Bone marrow (tissue), 2 donors: ENCODE data around the gene PACSIN3.

Source experiments
- DNase-seq, 2 donors: peaks; one replicate each; lab custom pipeline; 2025; lab: John Stamatoyannopoulos, UW

The PACSIN3 gene

DNA sequence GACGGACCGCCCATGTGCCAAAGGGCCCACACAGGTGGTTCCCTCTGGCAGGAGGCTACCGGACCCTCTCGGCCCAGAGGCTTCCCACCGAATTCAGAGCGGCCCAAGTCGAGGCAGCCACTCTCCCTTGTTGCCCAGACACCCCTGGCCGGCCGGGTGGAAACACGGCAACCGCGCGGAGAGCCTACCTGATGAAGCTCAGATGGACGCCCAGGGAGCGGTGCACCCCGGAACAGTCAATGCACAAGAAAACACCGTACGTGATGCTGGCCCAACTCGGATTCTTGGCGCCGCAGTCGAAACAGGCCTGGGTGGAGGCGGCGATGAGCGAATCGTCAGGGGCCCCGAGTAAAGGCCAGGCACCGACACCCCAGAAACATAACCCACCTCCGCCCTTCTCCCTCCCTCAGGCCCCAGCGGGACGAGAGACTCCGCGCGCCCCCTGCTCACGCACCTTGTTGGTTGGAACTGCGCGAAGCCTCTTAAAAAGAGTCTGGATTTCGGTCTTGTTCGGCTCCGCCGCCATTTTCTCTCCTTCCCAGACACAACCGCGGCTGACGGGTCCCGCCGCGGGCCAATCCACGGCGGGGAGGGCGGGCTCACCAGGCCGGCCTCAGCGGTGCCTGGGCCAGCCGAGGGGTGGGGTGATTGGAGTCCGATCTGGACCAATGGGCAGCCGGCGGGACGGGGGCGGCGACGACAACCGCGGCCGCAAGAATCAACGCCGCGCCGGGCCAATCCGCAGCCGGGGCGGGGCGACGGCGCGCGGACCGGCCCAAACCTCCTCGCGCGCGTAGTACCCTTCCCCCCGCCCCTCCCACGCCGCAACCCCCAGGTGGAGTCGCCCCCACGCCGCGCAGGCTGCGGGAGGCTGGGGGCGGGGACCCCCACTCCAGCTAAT, 9.7 kb downstream of the PACSIN3 start, which contains the start of gene ARFGAP2:
TSS of gene ARFGAP2 (minus strand) at position 552 of the 901 bp plus-strand sequence. CDS start at position 526, 26 bp downstream.
- peak; percentile 83 to 94 for DNase-seq

GRCh38 chr11:47175746-47176327, 10.4 kb downstream of the PACSIN3 start:
- no peak for DNase-seq

DNA sequence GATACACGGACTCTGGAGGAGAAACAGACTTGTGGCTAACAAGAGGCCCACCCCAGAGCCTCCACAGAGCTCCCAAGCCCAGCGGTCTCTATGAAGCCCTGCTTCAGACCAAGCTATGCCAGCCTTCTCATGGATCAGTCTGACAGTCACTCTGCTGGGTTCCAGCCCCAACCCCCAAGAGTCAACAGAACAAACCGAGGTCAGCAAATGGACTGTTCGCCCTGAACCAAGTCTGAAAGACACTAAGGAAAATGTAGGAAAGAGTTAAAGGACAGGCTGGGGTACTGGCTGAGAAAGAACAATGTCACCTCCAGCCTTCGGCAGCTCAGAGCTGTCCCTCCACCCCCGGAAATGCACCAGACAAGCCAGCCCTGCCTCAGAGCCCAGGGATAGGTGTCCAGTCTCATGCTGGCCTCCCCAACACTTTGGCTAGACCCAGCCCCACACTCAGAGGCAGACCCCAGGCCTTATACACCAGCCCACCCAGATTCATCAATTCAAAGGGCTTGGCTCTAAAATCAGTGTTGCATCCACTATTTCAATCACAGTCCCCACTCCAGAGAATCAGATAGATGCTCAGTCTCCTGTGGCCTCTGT, 13.4 kb downstream of the PACSIN3 start:
- DNase-seq = no peak

- no peak for DNase-seq
Measured at GRCh38 chr11:47171856-47172255, 14.4 kb downstream of the PACSIN3 start.

DNA sequence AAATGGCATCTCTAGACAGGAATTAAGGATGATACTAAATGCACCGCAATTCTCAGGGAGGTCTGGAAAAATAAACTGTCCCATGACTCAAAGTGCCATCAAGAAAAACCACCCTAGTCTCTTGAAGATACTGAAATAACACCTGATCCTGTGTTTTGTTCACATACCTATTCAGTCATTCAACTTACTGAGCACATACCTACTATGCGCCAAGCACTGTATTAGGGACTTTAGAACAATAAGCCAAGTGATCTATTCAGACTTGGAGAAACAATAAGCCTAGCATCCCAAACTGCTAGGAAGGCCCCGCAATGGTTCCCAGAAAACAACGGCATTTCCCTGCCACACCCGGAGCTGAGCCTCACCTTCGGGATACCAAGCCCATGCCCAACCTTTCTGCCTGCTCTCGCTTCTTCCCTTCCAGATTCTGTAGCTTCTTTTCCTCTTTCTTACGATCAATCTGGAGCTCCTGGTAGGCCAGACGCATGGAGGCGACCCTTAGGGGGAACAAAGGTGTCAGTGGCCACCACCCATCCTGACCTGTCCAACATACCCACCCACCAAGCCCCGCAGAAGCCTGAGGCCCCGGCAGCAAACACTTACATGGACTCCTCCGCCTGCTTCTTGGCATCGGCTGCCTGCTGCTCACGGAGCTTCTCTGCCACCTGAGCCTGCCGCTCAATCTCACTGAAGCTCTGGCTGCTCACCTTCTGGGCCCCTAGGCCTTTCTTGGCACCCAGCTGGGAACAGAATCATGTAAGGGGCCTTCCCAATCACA, 15.0 kb downstream of the PACSIN3 start:
- no peak for DNase-seq

DNA sequence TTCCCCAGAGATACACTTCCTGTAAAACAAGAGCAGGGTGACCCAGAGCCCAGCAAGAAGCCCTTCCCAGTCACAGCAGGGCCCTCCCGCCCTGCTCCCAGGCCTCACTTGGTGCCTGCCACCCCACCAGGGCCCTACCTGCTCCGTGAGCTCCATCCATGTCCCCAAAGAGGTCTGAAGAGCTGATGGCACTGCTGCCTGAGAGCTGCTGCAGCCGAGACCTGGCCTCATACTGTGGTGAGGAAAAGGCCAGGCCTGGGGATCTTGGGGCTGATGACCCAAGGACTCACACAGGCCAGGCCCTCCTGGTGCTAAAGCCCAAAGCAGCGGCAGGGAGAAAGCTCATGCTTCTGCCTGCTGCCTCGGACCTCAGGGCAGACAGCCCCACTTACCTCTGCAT, 19.9 kb downstream of the PACSIN3 start:
- no peak for DNase-seq

DNA sequence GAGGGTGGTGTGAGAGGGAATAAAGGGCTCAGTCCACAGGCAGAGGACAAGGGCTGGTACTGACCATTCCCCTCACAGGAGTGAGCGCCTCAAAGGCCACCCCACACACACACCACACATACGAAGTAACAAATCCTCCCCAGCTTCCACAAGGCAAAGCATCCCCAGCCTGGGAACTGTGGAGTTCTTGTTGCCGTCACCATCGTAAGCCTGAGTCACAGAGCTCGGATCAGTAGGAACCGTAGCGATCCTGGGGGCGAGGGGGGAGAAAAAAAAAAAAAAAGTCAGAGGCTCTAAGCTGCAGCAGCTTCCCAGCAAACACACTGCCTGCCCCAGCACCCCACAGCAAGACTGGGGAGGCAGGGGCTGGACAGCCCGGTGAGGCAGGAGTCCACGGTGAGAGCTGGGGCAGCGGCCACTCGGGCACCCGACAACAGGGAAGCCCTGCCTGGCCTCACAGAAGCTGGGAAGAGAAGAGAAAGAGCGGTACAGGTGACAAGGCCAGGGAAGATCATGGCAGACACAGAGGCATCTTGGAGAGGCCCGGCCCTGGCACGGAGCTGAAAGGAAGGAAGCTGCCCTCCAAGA, 20.9 kb downstream of the PACSIN3 start:
- DNase-seq = no peak

GRCh38 chr11:47164321-47164720, 21.9 kb downstream of the PACSIN3 start:
- DNase-seq = no peak

DNA sequence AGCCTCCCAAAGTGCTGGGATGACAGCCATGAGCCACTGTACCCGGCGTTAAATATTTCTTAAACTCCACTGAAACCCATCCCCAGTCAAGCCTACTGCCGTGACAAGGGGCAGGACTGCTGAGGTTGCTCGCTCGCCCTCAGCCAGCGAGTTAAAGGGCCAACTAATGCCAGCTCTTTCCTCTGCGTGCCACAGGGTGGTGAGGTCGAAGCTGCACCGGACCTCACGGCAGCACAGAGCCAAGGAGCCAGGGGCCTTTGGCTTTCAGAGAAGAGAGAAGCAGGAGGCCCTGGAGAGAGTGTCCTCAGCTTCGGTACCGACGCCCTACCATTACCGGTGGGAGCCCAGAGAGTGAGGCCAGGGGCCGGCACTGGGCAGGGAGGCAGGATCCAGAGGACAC, 22.3 kb downstream of the PACSIN3 start:
- no peak for DNase-seq

DNA sequence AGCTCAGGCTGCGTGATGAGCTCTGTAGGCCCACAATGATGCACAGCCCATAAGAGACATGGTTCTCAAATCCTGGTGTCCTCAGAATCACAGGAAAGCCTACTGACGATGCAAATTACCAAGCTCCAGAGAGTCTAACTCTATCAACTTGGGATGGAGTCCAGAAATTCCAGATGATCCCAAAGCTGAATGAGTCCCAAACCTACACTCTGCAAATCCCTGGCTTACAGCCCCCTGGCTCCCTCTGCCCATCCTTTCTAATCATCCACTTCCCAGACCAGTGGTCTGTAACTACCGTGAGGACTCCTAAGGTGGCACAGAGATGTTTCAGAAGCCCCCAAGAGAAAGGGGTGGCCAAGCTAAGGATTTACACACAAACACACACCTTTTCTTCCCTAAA, 23.0 kb downstream of the PACSIN3 start:
- DNase-seq = no peak

DNA sequence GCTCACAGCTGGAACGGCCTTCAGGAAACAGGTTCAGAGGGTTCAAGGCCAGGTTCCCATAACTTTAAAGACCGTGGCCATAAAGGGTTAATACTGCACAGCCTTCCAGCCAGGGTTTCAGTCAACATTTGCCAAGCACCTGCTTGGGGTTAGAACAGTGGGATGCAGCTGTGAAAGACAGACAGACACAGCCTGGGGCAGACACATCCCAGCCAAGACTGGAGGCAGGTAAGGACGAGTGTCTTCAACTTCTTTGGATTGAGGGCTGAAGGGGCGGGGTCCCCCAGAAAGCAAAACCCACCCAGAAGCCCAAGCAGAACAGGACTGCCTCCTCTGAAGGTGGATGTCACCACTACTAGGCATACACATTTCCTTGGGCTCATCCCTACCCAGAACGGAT, 23.8 kb downstream of the PACSIN3 start:
- no peak for DNase-seq

GRCh38 chr11:47161890-47162289, 24.3 kb downstream of the PACSIN3 start:
- DNase-seq = no peak

DNA sequence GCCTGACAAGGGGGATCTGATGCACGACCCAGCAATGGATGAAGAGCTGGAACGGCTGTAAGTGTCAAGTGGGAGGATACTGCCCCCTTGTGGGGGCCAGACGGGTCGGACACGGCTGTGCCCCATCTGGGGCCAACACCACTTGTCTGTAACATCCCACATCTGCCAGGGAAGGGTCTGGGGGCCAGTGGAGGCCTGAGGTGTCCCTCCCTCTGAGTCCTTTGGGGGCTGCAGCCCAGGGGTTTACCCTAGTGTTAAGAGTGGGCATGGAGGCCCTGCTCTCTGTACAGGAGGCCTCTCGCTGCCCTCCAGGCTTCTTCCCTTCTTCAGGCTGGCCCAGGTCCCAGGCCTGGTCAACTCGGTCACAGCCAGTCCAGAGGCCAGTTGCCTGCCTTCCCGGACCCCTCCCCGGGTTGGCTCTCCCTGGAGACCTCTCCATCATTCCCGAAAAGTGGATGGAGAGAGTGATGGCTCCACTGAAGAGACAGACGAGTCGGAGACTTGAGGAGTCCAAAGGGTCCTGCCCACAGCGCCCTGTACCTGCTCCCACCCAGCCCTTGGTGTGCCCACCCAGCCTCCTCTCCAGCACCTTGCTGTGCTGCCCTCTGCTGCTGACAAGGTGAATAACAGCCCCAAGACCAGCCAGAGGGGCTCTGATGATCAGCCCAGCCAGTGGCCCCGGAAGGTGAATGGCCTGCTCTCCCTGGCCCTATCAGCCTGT, 24.9 kb downstream of the PACSIN3 start:
- DNase-seq = peak in 1 of 2 donors; percentile 33

- DNase-seq = no peak
Measured at GRCh38 chr11:47160753-47161133, 25.5 kb downstream of the PACSIN3 start.

DNA sequence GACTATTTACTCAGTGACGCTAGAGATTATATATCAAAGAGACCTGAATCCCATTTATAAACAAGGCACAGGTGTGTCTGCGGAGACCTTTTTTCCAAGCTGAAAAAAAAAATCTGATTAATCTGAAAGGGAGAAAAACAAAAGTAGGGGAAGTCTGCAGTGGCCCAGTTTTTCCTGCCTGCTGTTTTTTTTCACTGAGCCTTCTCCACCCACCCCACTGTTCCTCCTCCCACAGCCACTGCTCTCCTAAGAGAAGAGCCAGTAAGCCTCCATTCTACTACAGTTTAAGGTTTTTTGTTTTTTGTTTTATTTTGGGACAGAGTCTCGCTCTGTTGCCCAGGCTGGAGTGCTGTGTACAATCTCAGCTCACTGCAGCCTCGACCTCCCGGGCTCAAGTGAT, 28.0 kb downstream of the PACSIN3 start:
- DNase-seq = no peak

- DNase-seq = no peak
Measured at GRCh38 chr11:47157805-47158204, 28.4 kb downstream of the PACSIN3 start.

DNA sequence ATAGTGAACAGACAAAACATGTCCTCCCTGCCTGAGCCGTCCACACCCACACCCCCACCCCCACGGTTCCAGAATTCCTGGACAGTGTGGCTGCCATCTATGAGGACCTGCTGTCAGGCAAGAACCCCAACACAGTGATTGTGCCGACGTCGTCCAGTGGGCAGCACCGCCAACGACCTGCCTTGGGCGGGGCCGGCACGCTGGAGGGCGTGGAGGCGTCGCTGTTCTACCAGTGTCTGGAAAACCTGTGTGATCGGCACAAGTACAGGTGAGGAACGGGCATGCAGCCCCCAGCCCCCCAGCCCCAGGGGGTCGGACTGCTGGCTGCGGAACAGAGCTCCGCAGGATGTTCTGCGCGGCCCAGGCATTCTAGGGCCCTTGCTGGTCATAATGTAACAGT, 29.3 kb downstream of the PACSIN3 start:
- no peak for DNase-seq

GRCh38 chr11:47156333-47156732, 29.9 kb downstream of the PACSIN3 start:
- DNase-seq = no peak

GRCh38 chr11:47155879-47156278, 30.4 kb downstream of the PACSIN3 start:
- DNase-seq = no peak

DNA sequence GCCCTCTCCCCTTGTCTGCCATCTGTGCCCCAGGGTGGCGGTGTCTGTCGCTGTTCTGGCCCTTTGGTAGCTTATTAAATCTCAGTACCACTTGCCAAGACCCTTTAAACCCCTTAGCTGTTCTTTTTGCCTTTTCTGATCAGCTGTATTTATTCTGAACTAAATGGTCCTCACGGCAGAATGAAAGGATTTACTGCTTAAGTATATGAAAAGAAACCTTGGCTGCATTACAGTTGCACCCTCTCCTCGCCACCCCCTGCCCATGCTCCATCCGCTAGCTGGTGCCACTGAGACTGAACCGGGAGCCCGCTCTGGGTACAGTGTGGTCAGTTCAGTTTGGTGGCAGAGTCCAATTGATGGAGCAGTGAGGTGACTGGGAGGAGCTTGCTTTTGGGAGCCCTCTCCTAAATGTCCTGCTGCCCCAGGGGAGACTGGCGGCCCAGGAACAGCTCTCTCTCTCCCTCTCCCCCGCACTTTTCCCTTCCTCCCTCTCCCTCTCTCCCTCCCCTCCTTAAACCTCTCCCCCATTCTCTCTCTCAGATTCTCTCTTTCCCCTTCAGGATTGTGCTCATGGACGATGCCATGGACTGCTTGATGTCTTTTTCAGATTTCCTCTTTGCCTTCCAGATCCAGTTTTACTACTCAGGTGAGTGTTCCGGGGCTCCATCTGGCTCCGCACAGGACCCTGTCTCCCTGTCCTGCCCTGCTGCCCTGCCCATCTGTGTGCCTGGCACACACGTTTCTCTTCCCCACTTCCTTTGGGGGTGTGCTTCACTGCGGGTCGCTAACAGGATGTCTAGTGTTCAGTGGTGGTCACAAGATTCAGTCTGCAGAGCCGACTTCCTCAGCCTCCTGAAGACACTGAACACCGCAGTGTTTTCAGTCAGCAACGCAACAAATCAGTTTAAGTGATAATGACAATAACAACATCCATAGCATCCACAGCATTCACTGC, 31.3 kb downstream of the PACSIN3 start:
- peak in 1 of 2 donors; percentile 58 for DNase-seq
